G401 (cell line): ENCODE measurements around the gene TSPAN4. TPM values are rescaled to one million over a fixed set of nuclear protein-coding genes. Genes with fewer than 3 reads are reported as not detected.

Experiments used
- DNase-seq: peaks from one replicate; pipeline ENCODE4 v3.0.0-alpha.2; 2015; ENCODE audit warnings: low spot score
- in situ Hi-C: cut with HindIII; loops from 2 replicates; pipeline ENCODE4 v1.10.0; 2016; ENCODE audit warnings: low sequenced_read_pairs, mixed read lengths
- total RNA-seq: library from RNA; depleted of rRNA; stranded (reverse); fragments of >200 nt; shearing (Covaris generic); gene quantifications from 2 replicates; pipeline ENCODE4 v1.2.3, GENCODE V29; 2014

The TSPAN4 gene
- total RNA-seq, 1 experiment from 2014 or later: 182 TPM

GRCh38 chr11:895331-896110 is 52.9 kb downstream of the TSPAN4 start:
- in situ Hi-C loops: no loop called here
- no peak for DNase-seq

GRCh38 chr11:897253-898142 is 54.8 kb downstream of the TSPAN4 start:
- no peak for DNase-seq
- in situ Hi-C loops: no loop called here

DNA sequence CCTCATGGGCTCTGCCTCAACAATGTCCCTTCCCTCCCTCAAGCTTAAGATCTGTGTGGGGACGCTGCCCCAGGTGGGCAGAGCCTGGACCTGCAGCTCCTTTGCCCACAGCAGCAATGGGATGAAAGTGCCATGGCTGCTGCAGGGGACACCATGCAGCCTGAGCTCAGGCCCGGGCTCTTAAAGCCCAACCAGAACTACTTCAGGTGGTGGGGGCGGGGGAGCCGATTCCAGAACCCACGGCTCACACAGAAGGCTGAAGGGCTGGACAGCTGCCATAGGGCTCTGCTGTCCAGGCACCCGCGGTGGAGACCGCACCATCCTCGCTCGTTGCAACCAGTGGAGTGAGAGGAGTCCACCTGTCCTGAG is 55.5 kb downstream of the TSPAN4 start:
- DNase-seq: peak; percentile 89
- in situ Hi-C loops: no loop called here

- DNase-seq: peak; percentile 89
- in situ Hi-C loops: no loop called here
These were observed 56.0 kb downstream of the TSPAN4 start for GRCh38 chr11:898540-899190.

- in situ Hi-C loops: no loop called here
- DNase-seq: no peak
These were observed 57.1 kb downstream of the TSPAN4 start for GRCh38 chr11:899724-900123.

DNA sequence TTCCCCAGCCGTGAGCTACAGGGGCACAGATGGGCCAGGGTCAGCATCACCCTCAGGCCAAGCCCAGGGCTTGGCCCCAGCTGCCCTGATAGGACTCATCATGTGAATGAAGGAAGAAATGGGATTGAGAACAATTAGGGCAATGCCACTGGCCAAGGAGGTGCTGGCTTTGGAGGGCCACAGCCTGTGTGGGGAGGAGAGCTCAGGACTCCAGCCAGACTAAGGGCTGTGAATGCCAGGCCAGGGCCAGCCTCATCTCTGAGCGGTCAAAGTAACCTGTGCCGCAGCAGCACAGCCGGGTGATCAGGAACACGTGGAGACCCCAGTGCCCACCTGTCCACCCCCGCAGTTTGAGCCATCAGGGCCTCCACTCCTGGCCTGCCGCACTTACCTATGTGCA is 57.9 kb downstream of the TSPAN4 start:
- DNase-seq: peak; percentile 54
- in situ Hi-C loops: no loop called here

GRCh38 chr11:901452-902061 is 58.9 kb downstream of the TSPAN4 start:
- no peak for DNase-seq
- in situ Hi-C loops: no loop called here

DNA sequence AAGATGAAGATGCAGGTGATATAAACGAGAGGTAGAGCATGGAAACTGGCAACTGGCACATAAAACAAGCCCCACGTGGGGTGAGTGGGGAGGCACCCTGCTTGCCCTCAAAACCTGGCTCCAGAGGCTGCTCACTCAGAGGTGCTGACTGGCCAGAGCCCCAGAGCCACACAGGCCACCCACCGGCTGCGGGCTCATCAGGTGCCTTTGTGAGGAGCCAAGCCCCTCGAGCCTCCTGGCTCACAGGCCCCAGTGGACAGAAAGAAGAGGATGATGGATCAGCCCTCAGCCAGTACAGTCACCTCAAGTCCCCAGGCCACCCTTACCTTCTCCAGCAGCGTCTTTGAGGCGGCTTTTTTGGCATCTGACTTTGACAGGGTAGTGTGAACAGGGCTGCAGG is 61.7 kb downstream of the TSPAN4 start:
- DNase-seq: no peak
- in situ Hi-C loops: no loop called here

DNA sequence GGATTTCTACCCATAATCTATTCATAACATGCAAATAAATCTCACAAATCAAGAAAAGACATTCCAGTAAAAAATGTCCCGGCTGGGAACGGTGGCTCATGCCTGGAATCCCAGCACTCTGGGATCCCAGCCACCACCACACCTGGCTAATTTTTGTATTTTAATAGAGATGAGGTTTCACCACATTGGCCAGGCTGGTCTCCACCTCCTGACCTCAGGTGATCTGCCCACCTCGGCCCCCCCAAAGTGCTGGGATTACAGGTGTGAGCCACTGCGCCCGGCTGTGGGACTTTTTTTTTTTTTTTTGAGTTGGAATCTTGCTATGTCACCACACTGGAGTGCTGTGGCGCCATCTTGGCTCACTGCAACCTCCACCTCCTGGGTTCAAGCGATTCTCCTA is 63.3 kb downstream of the TSPAN4 start:
- DNase-seq: no peak
- in situ Hi-C loops: no loop called here

DNA sequence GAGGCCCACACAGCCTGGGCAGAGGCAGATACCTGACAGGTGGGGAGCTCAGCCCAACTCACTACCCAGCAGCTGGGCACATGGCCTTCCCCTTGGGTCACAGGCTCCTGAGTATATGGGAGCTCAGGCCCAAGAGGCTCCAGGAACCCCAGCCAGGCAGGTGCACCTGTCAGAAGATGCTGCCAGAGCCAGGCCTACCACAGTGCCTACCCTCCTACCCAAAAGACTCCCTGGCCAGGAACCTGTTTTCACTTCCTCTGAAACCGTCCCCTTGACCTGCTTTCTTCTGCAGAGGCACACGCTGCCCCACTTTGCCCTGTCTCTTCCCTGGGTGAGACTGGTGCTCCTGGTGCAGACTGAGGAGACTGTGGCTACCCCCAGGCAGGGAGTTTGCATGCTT is 65.0 kb downstream of the TSPAN4 start:
- in situ Hi-C loops: no loop called here
- DNase-seq: no peak

DNA sequence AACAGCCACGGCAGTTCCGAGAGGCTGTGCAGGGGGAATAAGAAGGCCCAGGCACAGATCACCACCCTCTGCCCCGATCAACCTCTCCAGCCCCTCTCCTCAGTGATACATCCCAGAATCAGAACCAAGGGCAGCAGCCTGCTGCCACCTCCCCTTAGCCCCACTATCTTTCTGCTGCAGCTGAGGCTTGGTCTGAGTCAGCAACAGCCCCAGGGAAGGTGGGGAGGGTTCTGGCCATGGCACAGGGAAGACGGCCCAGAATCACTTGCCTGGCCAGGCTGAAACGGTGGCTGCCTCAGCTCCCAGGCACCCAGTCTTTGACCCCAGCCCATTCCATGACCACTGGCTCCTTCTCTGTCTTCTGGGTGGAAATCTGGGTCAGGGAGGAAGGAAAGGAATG is 65.6 kb downstream of the TSPAN4 start:
- no peak for DNase-seq
- in situ Hi-C loops: no loop called here

DNA sequence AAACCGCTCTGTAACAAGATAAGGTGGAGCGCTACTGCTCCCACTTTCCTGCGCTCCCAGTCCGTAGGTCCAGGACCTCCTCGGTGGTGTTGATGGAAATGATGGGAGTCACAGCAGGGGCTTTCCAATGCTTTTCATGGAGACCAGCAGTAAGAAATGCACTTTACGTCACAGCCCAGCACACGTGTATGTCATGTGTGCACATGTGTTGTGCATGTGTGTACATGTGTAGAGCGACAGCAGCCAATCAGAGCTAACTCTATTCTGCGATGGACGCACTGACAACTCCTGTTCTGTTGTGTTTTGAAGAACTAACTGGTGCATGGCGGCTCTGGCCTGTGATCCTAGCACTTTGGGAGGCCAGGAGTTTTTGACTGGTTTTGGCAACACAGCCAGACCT is 66.8 kb downstream of the TSPAN4 start:
- no peak for DNase-seq
- in situ Hi-C loops: no loop called here

DNA sequence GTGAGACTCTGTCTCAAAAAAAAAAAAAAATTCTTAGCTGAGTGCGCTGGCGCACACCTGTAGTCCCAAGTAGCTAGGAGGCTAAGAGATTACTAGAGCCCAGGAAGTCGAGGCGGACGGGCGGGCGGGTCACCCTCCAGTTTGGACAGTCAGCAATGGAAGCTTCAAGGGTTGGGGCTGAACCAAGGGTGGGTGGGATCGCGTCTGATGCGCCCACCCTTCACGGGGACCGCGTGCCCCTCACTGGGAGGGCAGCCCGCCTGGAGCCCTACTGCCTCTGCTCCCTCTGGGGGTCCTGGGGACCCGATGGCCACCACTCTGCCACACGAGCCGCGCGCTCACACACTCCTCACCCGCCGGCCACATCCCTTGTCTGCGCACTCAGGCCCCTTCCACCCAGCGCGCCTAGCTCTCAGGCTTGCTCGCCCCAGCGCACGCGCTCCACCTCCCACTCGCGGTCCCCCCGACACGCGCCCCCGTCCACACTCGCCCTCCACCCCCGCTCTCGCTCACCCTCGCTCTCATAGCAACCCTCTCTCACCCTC is 67.5 kb downstream of the TSPAN4 start:
- DNase-seq: no peak
- in situ Hi-C loops: no loop called here

DNA sequence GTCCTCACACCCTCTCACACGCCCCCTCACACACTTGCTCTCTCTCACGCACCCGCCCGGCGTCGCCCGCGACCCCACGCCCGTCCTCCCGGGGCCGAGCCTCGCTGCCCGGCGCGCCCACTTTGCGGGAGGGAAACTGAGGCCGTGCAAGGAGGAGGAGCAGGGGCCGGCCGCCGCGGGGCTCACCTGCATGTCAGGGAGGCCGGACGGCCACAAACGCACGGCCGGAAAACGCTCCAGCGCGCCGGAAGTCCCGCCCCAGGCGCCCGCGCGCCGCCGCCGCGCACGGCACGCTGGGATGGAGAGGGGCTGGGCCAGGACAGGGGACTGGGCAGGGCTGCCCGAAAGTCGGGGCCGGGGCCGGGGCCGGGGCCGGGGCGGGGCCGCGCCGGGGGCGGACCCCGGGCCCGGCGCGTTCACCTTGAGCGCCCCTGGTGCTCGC is 68.0 kb downstream of the TSPAN4 start, which contains the start of gene CHID1:
Gene CHID1, minus strand, starts transcription at position 222 of the 442 bp plus-strand sequence. CDS start 5,994 bp downstream, outside the sequence.
- in situ Hi-C loops: no loop called here
- peak; percentile 83 for DNase-seq

- no peak for DNase-seq
- in situ Hi-C loops: no loop called here
These were observed 68.6 kb downstream of the TSPAN4 start for GRCh38 chr11:911031-911889.

DNA sequence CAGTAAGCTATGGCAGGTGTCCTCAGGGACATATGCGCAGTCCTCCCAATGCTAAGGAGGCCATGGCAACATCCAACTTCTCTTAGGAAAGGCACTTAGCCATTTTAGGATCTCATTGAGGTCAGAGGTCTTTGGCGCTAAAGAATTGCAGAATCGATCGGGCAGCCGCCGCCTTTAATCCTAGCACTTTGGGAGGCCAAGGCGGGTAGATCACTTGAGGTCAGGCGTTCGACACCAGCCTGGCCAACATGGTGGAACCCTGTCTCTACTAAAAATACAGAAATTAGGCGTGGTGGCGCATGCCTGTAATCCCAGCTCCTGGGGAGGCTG is 69.2 kb downstream of the TSPAN4 start:
- no peak for DNase-seq
- in situ Hi-C loops: no loop called here

- DNase-seq: peak; percentile 50
- in situ Hi-C loops: no loop called here
These were observed 69.6 kb downstream of the TSPAN4 start for GRCh38 chr11:912266-912665.

- in situ Hi-C loops: no loop called here
These were observed 70.4 kb downstream of the TSPAN4 start for GRCh38 chr11:913043-913442.

More at GRCh38 chr11:913043-913442, 70.4 kb downstream of the TSPAN4 start:
- DNase-seq: no peak
